GM18498 (cell line): Measurements from ENCODE around the gene SELL.
"Not testable (repeated sequence)": the region's sequence is repeated elsewhere in the genome, so short reads cannot be mapped to it uniquely, and the experiment has no call there.

Source experiments
- ATAC-seq: cut with Tn5 transposase; IDR thresholded peaks from one replicate; pipeline ENCODE4 v1.9.1; 2021; ENCODE audit warnings: mild to moderate bottlenecking, moderate library complexity; ENCODE audit not compliant: unreplicated experiment

Gene SELL

GRCh38 chr1:169707912-169708604 is 3.4 kb downstream of the SELL start:
- ATAC-seq, result no peak

GRCh38 chr1:169704797-169705196 is 6.6 kb downstream of the SELL start:
- no peak for ATAC-seq

- ATAC-seq, result no peak
Measured at GRCh38 chr1:169701261-169702005, 10.0 kb downstream of the SELL start.

DNA sequence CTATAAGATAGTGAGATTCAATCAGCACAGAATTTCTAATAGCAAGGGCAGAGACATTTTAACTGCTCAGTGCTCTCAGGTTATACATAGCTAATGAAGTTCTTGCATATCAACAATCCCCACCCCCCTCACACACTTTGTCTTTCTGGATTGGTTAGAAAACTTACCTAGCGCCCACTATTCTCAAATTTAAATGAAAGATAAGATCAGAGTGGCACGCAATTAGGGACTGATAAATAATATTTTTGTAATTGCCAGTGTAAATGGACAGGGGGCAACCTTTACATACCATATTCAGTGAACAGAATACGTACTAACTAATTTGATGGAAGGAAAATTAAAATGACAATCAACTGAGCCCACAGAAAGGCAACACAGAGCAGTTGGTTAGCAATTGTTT is 11.7 kb downstream of the SELL start:
- ATAC-seq, result no peak

GRCh38 chr1:169698976-169699375 is 12.4 kb downstream of the SELL start:
- ATAC-seq, result no peak

GRCh38 chr1:169697755-169698154 is 13.7 kb downstream of the SELL start:
- ATAC-seq, result peak; percentile 39

GRCh38 chr1:169696273-169697100 is 14.9 kb downstream of the SELL start:
- ATAC-seq, result no peak

DNA sequence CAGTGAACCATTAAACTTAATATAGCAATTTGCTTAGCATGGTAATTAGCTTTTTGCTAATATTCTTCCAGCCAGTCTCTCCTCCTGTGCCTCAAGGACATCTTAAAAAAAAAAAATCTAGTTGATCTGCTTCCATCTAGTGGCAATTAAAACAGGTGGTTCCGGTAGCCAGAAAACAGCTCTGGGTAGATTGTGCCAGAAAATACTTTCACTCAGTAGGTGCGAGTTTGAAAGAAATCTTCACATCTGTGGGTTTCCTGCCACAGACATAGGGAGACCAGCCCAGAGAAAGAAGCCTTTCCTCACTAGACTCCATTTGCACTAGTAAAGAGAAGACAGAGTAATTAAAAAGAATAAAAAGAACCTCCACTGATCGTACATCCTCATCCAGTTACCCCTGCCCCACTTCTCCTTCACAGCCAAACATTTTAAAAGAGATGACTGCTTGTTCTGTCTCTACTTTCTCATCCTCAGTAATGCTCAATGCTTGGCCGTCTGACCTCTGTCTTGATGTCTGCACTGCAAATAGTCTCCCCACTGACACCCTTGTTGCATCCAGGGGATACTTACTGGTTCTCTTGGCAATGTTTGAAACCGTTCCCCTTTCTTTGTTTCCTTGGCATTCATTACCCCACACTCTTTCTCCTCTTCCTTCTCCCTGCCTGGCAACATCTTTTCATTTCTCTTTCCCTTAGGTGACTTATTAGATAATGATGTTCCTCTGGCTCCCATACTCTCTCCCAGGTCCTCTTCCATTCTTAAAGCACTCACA is 16.9 kb downstream of the SELL start:
- ATAC-seq, result peak; percentile 41

DNA sequence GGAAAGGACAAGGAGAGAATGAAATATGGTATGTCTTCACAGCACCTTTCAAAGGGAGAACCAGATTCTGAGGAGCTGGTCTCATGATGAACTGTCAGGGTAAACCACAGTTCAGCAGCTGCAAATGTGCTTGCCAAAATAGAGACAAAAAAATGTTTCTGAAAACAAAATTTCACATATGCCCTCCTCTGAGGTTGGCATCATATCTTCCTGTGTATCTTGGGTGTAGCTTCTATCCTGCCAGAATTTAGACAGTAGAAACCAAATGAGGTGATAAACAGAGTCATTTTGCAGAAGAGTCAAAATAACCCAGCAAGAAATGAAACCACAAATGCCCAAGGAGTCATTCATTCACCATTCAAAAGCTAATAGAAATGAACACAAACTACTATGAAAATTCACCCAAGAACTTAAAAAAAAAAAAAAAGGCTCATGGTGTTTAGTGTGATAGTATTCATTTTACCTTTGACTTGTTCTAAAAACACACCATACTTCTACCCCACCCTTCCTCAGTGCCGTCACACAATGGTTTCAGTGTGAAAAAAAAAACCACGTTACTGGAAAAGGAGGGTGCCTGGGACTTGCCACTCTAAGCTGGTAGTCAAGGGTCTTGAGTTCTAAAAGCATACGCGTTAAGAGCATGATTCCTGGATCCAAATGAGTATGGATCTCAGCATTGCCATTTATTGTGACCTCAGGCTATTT is 18.5 kb downstream of the SELL start:
- peak; percentile 49 for ATAC-seq

GRCh38 chr1:169690489-169690888 is 20.9 kb downstream of the SELL start:
- no peak for ATAC-seq

DNA sequence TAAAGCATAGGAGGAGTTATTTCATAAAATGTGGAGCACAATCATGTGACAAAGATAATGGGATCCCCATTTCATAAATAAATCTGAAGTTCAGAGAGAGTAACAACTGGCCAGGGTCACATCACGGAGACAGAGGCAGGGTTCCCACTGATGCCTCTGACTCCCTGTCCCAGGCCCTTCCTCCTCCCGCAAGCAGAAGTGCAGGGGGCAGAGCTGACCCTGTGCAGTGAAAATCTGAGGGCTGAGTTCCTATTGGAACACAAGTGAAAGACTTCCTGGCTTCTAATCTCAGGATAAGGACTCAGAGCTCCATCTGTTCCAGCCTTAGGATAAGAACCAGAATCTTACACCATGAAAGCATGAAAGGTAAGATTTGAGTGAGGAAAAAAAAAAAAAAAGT is 22.0 kb downstream of the SELL start:
- ATAC-seq, result no peak

DNA sequence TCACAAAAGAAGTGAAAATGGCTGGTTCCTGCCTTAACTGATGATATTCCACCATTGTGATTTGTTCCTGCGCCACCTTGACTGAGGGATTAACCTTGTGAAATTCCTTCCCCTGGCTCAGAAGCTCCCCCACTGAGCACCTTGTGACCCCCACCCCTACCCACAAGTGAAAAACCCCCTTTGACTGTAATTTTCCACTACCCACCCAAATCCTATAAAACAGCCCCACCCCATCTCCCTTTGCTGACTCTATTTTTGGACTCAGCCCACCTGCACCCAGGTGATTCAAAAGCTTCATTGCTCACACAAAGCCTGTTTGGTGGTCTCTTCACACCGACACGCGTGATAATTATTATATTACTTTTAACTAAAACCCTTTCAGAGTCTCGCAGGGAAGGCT is 23.0 kb downstream of the SELL start:
- not testable (repeated sequence) for ATAC-seq

GRCh38 chr1:169683661-169684060 is 27.8 kb downstream of the SELL start:
- no peak for ATAC-seq

DNA sequence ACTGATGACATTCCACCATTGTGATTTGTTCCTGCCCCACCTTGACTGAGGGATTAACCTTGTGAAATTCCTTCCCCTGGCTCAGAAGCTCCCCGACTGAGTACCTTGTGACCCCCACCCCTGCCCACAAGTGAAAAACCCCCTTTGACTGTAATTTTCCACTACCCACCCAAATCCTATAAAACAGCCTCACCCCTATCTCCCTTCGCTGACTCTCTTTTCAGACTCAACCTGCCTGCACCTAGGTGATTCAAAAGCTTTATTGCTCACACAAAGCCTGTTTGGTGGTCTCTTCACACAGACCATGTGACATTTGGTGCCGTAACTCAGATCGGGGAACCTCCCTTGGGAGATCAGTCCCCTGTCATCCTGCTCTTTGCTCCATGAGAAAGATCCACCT is 28.3 kb downstream of the SELL start:
- not testable (repeated sequence) for ATAC-seq

DNA sequence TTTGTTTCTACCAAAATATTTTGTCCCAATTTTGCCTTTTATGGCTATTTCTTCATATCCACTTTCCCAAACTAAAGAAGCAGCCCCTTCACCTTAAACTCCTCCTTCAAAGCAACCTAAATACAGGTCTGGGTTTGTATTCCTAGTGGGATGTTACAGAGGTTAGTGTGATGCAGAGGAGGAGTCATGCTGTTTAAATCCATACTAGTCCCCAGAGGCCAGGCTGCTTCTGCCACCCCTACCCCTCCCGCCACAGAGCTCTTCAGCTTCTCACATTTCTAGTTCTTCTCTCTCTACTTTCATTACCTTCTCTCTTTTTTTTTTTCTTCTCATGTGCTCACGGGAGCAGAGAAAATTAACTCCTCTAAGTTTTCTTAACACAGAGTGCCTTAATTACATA is 29.3 kb downstream of the SELL start:
- peak; percentile 36 for ATAC-seq

GRCh38 chr1:169681140-169681539 is 30.3 kb downstream of the SELL start:
- peak; percentile 43 for ATAC-seq

DNA sequence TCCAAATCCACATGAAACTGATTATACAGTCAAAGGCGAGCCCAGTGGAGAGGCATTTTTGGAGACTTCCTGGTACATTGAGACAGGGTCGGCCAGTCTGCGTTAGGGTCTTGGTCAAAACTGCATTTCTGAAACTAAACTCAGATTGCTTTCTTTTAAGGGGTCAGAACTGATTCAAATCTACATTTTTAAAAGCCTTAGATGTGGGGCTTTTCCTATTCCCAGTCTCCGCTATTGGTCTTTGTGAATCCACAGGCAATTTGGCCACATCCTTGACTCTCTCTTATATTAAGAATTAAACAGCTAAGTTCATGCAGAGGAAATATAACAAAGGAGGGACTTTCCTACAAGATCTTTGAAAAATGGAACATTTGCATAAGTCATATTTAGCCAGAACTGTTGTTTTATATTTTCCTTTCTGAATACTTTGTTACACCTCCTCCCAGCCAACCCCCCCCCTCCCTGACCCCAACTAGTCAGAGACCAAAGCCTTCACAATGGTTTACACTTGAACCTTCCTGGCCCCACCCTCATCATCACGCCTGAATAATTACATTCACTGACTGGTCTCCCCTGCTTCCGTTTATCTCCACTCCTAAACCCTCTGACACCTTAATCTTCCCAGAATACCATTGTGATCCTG is 30.9 kb downstream of the SELL start:
- ATAC-seq, result peak; percentile 70

GRCh38 chr1:169679692-169680091 is 31.7 kb downstream of the SELL start:
- no peak for ATAC-seq

DNA sequence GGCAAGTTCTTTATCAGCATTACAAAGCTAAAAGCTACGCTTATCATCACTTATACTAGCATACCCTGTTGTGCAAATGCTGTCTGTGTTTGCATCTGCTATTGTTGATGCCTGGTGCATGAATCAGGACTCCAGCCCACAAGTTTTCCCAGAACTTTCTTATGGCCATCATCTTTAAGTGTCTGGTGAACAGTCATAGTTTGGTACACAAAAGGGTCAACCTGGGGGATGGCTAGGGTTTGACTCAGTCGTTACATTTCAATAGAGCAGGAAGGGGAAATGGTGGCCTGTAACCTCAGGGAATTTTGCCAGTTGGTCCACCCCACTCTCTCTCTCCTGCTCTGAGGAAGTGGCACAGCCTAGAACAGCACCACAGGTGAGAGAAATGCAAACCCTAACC is 35.4 kb downstream of the SELL start:
- ATAC-seq, result no peak

- no peak for ATAC-seq
Measured at GRCh38 chr1:169670836-169671235, 40.6 kb downstream of the SELL start.
